Stimulated activated CD8-positive, alpha-beta memory T cell treated with anti-CD3 and anti-CD28 coated beads, Interleukin-15, amount 100 ng/mL, for 48 hours (primary cell): Measurements from ENCODE around the gene ARMC10.
"Not testable (repeated sequence)": the region's sequence is repeated elsewhere in the genome, so short reads cannot be mapped to it uniquely, and the experiment has no call there.

Source experiments
- DNase-seq, 2 donors: peaks; one replicate each; pipeline ENCODE4 v3.0.0-alpha.2; 2020; ENCODE audit warnings: low read depth in 2 of 2

ARMC10 gene

DNA sequence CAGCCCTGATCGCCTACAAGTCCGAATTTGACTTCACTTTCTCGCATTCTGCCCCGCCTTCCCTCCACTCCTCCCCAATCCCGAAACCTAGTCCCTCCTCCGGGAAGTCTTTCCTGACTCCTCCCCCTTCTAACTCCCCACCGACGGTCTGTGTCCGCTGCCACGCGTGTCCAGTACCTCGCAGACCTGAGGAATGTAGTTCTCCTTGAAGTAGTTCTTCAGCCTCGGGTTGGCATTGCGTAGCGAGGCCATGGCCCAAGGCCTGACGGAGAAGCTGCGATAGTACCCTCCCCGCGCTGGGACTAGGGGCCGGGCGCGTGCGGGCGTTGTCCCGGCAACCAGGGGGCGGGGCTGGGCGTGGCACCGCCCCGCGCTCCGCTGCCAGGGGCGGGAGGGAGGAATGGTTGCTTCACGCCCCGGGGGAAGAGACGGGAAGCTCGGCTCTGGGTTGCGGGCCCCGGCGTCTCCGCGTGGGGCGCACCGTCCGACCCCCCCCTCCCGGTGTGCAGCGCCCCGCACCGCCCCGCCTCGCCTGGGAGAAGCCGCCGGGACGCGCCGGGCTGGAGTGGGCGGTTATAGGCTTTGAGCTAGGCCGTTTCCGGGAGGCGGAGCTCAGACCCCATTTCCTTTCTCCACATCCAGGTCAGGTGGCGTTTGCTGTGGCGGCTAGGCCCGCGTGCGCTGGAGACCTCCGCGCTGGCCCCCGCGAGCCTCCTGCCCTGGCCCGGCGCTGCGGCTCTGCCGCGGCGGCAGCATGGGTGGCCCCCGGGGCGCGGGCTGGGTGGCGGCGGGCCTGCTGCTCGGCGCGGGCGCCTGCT, at the start of gene ARMC10, which contains the start of gene FBXL13:
Gene ARMC10, plus strand, starts transcription at position 622 of the 818 bp plus-strand sequence. Its CDS starts 133 bp downstream, at position 755.
Gene FBXL13, minus strand, starts transcription at position 278 of the 818 bp plus-strand sequence.
- DNase-seq = peak; percentile 84 to 86

DNA sequence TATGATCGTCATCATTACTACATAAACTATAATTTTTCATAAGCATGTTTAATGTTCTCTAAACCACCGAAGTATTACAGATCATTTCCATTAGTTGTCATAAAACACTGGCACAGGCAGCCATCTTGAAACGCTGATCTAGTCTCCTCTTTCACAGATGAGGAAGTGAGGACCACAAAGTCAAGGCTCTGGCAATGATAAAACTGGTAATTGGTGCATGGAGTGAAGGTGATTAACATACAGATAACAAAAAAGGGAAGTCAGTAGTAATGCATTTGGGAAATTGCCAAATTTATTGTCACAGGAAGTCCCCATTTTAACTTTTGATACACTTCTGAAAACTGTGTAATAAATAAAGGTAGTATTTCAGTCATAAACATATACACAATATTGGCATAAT, 49.6 kb upstream of the ARMC10 start:
- no peak for DNase-seq

DNA sequence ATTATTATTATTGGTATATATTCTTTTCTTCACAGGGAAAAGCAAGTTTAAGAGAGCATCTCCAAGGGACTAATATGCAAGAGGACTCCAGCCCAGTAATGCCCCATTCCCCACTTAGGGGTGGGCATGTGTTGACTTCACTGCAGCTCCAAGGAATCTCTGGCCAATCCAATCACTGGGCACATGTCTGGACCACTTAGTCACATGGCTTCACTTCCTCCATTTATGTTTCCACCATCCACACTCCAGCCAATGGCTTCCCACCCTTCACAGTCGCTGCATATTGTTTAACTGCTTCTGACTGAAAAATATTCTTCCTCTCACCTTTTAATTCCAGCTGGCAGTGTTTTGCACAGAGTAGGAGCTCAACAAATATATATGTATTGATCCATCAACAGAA, 43.9 kb upstream of the ARMC10 start:
- DNase-seq = no peak

DNA sequence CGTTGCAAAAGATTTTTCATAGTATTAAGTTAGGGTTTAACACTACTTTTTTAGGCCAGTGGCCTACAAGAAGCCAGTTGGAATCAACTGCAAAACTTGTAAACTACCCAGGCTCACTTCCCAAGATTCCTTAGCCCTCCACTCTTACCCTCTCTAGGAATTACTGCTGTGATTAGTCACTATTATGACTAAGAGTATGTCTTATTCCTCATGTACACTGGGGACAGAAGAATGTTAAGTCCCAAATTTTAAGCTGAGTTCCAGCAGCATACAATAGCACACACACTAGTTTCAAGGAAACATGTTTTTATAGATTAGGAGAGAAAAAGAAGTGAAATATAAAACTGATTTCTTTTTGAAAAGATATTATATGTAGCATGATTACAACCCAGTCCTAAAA, 43.2 kb upstream of the ARMC10 start:
- DNase-seq = no peak

DNA sequence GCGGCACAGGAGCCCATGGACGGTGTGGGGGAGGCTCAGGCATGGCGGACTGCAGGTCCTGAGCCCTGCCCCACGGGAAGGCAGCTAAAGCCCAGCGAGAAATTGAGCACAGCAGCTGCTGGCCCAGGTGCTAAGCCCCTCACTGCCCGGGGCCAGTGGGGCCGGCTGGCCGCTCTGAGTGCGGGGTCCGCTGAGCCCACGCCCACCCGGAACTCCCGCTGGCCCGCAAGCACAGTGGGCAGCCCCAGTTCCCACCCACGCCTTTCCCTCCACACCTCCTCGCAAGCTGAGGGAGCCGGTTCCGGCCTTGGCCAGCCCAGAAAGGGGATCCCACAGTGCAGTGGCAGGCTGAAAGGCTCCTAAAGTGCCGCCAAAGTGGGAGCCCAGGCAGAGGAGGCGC, 40.6 kb upstream of the ARMC10 start:
- DNase-seq = not testable (repeated sequence)

DNA sequence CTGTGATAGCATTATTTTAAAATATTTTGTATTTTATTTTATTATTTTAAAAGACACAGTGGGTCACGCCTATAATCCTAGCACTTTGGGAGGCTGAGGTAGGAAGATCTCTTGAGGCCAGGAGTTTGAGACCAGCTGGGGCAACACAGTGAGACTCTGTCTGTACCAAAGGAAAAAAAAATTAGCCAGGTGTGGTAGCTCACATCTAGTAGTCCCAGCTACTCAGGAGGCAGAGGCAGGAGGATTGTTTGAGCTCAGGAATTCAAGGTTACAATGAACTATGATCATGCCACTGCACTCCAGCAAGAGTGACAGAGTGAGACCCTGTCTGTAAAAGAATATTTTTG, 37.5 kb upstream of the ARMC10 start:
- DNase-seq = no peak

DNA sequence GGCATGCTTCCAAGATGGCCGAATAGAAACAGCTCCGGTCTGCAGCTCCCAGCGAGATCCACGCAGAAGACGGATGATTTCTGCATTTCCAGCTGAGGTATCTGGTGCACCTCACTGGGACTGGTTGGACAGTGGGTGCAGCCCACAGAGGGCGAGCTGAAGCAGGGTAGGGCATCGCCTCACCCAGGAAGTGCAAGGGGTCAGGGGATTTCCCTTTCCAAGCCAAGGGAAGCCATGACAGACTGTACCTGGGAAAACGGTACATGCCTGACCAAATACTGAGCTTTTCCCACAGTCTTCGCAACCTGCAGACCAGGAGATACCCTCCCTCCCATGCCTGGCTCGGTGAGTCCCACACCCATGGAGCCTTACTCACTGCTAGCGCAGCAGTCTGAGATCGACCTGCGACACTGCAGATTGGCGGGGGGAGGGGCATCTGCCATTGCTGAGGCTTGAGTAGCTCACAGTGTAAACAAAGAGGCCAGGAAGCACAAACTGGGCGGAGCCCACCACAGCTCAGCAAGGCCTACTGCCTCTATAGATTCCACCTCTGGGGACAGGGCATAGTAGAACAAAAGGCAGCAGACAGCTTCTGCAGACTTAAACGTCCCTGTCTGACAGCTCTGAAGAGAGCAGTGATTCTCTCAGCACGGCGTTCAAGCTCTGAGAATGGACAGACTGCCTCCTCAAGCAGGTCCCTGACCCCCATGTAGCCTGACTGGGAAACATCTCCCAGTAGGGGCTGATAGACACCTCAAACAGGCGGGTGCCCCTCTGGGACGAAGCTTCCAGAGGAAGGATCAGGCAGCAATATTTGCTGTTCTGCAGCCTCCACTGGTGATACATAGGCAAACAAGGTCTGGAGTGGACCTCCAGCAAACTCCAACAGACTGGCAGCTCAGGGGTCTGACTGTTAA, 36.9 kb upstream of the ARMC10 start:
- DNase-seq = not testable (repeated sequence)

DNA sequence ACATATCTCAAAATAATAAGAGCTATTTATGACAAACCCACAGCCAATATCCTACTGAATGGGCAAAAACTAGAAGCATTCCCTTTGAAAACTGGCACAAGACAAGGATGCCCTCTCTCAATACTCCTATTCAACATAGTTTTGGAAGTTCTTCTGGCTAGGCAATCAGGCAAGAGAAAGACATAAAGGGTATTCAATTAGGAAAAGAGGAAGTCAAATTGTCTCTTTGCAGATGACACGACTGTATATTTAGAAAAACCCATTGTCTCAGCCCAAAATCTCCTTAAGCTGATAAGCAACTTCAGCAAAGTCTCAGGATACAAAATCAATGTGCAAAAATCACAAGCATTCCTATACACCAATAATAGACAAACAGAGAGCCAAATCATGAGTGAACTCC, 33.1 kb upstream of the ARMC10 start:
- DNase-seq = not testable (repeated sequence)

DNA sequence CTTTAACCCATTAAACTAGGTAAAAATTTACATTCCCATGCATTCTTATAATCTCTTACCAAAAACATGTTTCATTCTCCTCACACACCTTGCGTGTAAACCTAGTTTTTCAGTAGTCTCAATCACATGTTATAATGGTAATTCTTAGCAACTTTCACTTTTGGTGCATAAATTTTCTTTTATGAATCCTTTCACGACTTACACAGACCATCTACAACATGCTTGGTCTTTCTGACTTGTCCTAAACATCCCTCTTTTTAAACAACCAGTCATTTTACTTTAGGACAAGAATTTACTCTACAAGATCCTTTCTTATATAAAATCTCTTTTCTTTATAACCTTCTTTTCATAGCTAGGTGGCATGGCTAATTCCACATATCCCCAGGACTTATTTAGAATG, 26.1 kb upstream of the ARMC10 start:
- no peak for DNase-seq

DNA sequence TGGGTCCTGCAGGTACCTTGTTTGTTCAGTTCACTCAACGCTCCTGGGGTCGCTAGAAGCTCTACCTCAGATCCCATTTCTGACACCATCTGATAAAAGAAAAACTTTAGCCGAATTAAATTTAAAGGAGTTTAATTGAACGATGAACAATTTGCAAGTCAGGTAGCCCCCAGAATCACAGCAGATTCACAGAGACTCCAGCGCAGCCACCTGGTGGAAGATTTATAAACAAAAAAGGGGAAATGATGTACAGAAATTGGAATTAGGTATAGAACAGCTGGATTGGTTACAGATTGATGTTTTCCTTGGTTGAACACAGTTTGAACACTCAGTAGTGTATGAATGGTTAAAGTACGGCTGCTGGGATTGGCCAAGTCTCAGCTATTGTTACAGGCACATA, 23.4 kb upstream of the ARMC10 start:
- DNase-seq = no peak

DNA sequence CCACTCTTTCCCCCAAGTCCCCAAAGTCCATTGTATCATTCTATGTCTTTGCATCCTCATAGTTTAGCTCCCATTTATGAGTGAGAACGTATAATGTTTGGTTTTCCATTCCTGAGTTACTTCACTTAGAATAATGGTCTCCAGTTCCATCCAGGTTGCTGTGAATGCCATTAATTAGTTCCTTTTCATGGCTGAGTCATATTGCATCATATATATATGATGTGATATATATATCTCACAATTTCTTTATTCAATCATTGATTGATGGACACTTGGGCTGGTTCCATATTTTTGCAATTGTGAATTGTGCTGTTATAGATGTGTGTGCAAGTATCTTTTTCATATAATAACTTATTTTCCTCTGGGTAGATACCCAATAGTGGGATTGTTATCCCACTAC, 18.9 kb upstream of the ARMC10 start:
- not testable (repeated sequence) for DNase-seq

DNA sequence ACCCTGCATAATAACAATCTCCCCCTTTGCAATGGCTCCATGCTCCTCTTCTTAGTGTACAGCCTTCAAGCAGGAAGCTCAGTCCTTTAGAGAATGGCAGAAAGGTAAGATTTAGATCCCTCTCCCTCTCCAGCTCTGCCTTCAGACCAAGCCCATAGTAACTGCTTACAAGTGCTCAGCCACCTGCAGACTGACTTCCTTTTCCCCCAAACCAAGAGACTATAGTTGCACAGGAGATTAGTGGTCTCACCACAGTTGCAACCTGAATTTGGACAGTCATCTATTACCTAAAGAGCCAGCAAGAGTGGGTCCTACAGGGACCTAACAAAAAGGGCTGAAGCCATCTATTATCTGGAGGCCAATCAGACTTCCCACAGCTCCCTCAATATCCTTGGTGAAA, 16.8 kb upstream of the ARMC10 start:
- DNase-seq = no peak

DNA sequence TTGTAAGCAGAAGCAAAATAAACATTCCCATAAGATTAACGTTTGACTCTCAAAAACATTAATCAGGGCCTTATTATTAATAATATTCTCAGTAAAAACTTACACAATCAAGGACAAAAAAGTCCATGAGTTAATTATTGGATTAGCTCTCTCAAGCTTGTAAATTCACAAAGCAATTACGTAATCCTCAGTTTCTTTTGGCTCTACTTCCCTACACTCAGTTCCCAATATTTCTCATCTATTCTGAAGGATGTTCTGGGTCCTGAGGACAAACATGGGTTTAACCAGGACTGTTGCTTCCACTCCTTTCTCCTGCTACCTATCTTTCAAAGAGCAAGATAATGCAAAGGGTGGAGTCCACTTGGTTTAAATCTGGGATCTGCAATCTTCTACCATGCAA, 15.5 kb upstream of the ARMC10 start:
- no peak for DNase-seq

DNA sequence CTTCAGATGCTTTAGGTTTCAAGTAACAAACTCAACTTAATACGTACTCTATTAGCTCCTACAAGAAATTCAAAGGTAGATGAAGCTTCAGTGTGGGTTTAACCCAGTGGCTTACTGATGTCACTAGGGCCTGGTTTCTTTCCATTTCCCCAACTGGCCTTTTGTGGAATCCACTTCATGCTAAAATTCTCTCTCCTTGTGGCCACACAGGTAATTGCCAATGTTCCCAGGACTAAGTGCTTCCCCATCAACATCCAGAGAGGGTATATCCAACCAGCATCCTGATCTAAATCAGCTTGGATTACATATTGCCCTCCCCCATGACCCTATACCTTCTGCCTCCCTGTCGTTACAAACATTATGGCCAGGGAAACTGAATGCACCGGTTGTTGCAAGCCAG, 11.0 kb upstream of the ARMC10 start:
- no peak for DNase-seq

DNA sequence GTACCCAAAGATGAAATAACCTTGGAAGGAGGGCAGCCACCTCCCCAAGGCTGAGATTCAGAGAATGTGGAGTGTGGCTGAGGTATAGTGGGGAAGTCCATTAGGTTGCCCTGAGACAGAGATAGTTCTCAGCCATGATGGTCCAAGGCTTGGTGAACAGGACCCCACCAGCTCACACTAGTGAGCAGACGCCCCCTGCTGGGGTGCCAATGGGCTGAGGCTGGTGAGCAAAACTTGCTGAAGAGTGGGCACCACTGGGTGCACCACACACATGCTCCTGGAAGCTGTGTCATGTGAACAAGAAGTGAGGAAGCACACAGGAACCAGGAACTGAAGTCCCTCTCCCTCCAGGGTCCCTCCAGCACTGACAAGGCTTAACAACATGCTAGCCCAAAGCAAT, 9.3 kb upstream of the ARMC10 start:
- peak; percentile 32 to 38 for DNase-seq

DNA sequence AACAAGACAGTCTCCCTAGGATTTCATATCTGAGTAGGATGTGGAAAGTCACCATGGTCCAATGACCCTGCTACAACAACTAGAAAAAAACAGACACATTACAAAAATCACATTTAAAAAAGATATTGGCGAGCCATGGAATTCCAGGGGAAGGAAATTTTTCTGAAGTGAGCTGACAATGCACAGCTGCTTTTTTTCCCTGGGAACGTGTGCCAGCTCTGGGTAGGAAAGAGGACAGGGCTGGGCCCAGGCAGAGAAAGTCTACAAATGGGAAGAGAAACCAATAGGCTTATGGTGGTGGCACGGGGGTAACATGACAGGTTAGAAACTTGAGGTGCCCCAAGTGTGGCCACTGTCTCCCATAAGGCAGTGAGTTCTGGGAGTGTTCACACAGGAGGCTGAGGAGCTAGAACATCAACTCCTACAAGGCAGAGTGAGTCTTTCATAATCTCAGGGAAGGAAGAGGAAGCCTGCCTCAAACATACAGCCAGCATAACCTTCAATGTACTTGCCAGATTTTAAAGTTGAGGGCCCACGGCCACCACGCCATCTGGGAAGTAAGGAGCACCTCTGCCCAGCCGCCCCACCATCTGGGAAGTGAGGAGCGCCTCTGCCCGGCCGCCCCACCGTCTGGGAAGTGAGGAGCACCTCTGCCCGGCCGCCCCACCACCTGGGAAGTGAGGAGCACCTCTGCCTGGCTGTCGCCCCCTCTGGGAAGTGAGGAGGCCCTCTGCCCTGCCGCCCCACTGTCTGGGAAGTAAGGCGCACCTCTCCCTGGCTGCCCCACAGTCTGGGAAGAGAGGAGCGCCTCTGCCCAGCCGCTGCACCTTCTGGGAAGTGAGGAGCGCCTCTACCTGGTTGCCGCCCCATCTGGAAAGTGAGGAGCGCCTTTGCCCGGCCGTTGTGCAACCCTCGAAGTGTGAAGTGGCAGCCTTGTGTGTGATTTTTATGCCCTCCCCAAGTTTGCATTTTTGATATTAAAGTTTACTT, 6.2 kb upstream of the ARMC10 start:
- no peak for DNase-seq

DNA sequence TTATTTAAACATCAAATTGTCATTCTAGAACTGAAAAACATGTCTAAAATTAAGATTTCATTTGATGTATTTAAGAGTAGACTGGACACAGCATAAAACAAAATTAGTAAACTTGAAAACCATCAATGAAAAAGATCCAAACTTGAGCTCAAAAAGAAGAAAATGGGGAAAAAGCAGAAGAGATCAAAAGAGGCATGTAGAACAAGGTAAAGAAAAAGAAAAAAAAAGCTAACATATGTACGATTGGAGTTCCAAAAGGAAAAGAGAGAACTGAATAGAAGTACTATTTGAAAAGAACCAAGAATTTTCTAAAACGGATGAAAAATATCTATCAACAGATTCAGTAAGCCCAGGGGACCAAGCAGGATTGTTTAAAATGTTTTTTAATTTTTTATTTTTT, 3.9 kb upstream of the ARMC10 start:
- no peak for DNase-seq

DNA sequence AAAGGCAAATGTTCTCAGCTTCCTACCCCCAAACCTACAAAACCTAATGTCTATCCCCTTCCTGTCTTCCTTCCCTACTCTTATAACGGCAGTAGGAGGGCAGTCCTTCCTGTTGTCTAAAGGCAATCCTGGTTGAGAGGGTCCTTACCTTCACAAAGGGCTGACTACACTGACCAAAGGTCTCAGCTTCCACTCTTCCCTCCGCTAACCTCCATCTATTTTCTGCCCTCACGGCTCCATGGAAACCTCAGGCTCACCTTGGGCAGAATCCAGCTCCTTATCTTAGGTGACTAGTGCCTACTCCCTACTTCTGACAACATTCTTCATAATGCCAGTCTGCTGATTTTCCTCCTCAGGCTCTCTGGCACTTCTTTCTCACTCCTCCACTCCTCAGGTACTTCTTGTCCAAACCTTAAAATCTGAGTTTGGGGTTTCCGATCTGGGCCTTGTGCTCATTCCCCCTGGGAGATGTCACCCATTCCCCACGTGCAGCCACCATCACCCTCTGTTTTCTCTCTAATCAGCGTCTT, 886 bp upstream of the ARMC10 start:
- no peak for DNase-seq

DNA sequence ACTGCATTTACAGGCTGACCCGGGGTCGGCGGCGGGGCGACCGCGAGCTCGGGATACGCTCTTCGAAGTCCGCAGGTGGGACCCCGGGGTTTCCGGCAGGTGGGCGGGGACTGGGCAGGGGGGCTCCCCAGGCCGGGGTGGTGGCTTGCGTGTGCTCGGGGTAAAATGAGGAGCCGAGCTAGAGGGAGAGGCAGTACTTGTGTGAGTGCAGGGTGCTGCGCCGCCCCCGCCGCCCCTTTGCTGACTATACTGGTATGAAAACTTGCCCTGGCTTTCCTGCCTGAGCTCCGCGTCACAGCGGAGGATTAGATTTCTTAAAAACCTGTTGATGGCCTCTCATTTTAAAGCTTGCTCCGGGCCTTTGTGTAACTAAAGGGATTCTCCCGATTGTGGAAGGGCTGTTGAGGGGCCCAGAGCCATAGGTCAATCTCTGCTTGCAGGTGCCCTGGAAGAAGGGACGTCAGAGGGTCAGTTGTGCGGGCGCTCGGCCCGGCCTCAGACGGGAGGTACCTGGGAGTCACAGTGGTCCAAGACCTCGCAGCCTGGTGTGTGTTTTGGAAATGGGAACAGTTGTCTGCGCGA, 488 bp downstream of the ARMC10 start:
- DNase-seq = peak; percentile 75 to 76

DNA sequence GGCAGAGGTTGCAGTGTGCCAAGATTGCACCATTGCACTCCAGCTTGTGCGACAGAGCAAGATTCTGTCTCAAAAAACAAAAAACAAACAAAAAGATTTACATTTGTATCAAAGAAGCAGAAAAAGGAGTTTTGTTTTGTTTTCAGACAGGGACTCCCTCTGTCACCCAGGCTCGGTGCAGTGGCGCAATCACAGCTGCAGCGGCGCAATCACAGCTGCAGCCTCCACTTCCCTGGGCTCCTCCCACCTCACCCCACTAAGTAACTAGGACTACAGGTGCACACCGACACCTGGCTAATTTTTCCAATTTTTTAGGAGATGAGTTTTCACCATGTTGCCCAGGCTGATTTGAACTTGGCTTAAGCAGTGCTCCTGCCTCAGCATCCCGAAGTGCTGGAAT, 1.8 kb downstream of the ARMC10 start:
- DNase-seq = no peak

DNA sequence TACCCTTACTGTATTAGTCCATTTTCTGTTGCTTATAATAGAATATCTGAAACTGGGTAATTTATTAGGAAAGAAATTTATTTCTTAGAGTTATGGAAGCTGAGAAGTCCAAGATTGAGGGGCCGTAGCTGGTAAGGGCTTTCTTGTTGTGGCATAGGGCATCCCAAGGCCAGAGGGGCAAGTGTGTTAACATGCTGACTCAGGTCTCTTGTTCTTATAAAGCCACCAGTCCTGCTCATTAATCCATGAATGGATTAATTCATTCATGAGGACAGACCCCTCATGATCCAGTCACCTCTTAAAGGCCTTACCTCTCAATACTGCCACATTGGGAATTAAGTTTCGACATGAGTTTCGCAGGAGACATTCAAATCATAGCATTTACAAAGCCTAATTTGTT, 2.4 kb downstream of the ARMC10 start:
- no peak for DNase-seq
